HFFc6 (cell line): ENCODE measurements around the gene KCTD15. TPM values are rescaled to one million over a fixed set of nuclear protein-coding genes. Genes with fewer than 3 reads are reported as not detected.

Source experiments
- DNase-seq: peaks from one replicate; pipeline ENCODE4 v3.0.0-alpha.2; 2018
- H3K27ac Mint-ChIP-seq: 2 replicates; pipeline ENCODE4 v1.8.0; 2020; ENCODE audit warnings: mild to moderate bottlenecking, mixed read lengths
- H3K27me3 Mint-ChIP-seq: 2 replicates; pipeline ENCODE4 v1.8.0; 2021; ENCODE audit warnings: mild to moderate bottlenecking, moderate library complexity, mixed read lengths; ENCODE audit not compliant: insufficient read depth
- H3K36me3 Mint-ChIP-seq: 2 replicates; pipeline ENCODE4 v1.8.0; 2021; ENCODE audit warnings: low read depth, mixed read lengths
- H3K4me1 Mint-ChIP-seq: 2 replicates; pipeline ENCODE4 v1.8.0; 2020; ENCODE audit warnings: low read depth, mixed read lengths
- H3K4me3 Mint-ChIP-seq: 2 replicates; pipeline ENCODE4 v1.8.0; 2020; ENCODE audit warnings: mild to moderate bottlenecking, moderate library complexity, mixed read lengths
- H3K9me3 Mint-ChIP-seq: 2 replicates; pipeline ENCODE4 v1.8.0; 2020; ENCODE audit warnings: mild to moderate bottlenecking, mixed read lengths
- CTCF ChIP-seq: fragments of 200-600 bp; sonication (generic); IDR thresholded peaks from 2 replicates; pipeline ENCODE4 v1.5.0; 2021; ENCODE audit warnings: antibody characterized with exemption, mild to moderate bottlenecking
- total RNA-seq, 6 experiments: library from RNA; stranded (reverse); fragmentation: NEBNext Ultra II Directional; extraction: Animal tissue kit (Norgen Biotek cat#: 25700); gene quantifications; 2 replicates in 1 of 6; 3 replicates in 5 of 6; pipeline ENCODE4 v1.2.3, GENCODE V29; 2021

Gene KCTD15
- total RNA-seq, 6 experiments from 2014 or later: 5.9 to 11.7 (median 7.1) TPM

- H3K27me3 Mint-ChIP-seq: peaks cover 8% of the 10 kb centered on the region
- no peak for TF ChIP-seq CTCF
These were observed 47.8 kb downstream of the KCTD15 start for GRCh38 chr19:33844478-33844877.

GRCh38 chr19:33845498-33845897 is 48.8 kb downstream of the KCTD15 start:
- H3K27ac Mint-ChIP-seq: no peak overlapping the region
- H3K9me3 Mint-ChIP-seq: no peaks in the 10 kb centered on the region
- no peaks in the 10 kb centered on the region for H3K36me3 Mint-ChIP-seq
- H3K4me3 Mint-ChIP-seq: no peak overlapping the region
- no peak for DNase-seq
- peaks cover 5% of the 10 kb centered on the region for H3K27me3 Mint-ChIP-seq
- no peaks in the 10 kb centered on the region for H3K4me1 Mint-ChIP-seq
- no peak for TF ChIP-seq CTCF

More at GRCh38 chr19:33844478-33844877, 47.8 kb downstream of the KCTD15 start:
- H3K4me1 Mint-ChIP-seq: no peaks in the 10 kb centered on the region
- no peaks in the 10 kb centered on the region for H3K9me3 Mint-ChIP-seq
- no peak overlapping the region for H3K27ac Mint-ChIP-seq
- no peak for DNase-seq
- no peak overlapping the region for H3K4me3 Mint-ChIP-seq
- no peaks in the 10 kb centered on the region for H3K36me3 Mint-ChIP-seq

- no peaks in the 10 kb centered on the region for H3K9me3 Mint-ChIP-seq
- H3K4me1 Mint-ChIP-seq: no peaks in the 10 kb centered on the region
- no peak overlapping the region for H3K4me3 Mint-ChIP-seq
- TF ChIP-seq CTCF: no peak
- peaks cover 2% of the 10 kb centered on the region for H3K27me3 Mint-ChIP-seq
- no peak for DNase-seq
- H3K27ac Mint-ChIP-seq: no peak overlapping the region
- H3K36me3 Mint-ChIP-seq: no peaks in the 10 kb centered on the region
These were observed 53.0 kb downstream of the KCTD15 start for GRCh38 chr19:33849551-33850147.

- TF ChIP-seq CTCF: no peak
- no peak overlapping the region for H3K27ac Mint-ChIP-seq
- no peaks in the 10 kb centered on the region for H3K4me1 Mint-ChIP-seq
- H3K9me3 Mint-ChIP-seq: no peaks in the 10 kb centered on the region
- no peak overlapping the region for H3K4me3 Mint-ChIP-seq
- peaks cover 5% of the 10 kb centered on the region for H3K27me3 Mint-ChIP-seq
- H3K36me3 Mint-ChIP-seq: no peaks in the 10 kb centered on the region
- DNase-seq: no peak
These were observed 62.3 kb downstream of the KCTD15 start for GRCh38 chr19:33859016-33859415.

- no peak for DNase-seq
- H3K4me1 Mint-ChIP-seq: no peaks in the 10 kb centered on the region
- H3K27ac Mint-ChIP-seq: no peak overlapping the region
- no peak for TF ChIP-seq CTCF
- no peak overlapping the region for H3K4me3 Mint-ChIP-seq
- no peaks in the 10 kb centered on the region for H3K36me3 Mint-ChIP-seq
- peaks cover 7% of the 10 kb centered on the region for H3K27me3 Mint-ChIP-seq
- H3K9me3 Mint-ChIP-seq: no peaks in the 10 kb centered on the region
These were observed 63.8 kb downstream of the KCTD15 start for GRCh38 chr19:33860312-33861090.
